ENCODE measurements around the gene PCBP3. TPM values are rescaled to one million over a fixed set of nuclear protein-coding genes. Genes with fewer than 3 reads are reported as not detected.

PCBP3 gene
- total RNA-seq, 4 donors from 2014 or later = 0.47 to 5.3 (median 1.0) TPM; not detected in 1

GRCh38 chr21:45756029-45756428 lies 112.5 kb downstream of the PCBP3 start:
- Histone ChIP-seq H3K27me3 (no peaks in the 10 kb centered on the region), H3K27ac (no peak overlapping the region), H3K9me3 (no peaks in the 10 kb centered on the region), H3K4me3 (no peak overlapping the region), H3K4me1 (no peaks in the 10 kb centered on the region), H3K36me3 (no peaks in the 10 kb centered on the region)
- DNase-seq = no peak
- no peak for TF ChIP-seq POLR2A (IDR thresholded peaks at IDR 0.05)
- TF ChIP-seq CTCF (IDR thresholded peaks at IDR 0.05) = no peak
- intact Hi-C loops (cut with DNase I) = no loop called here
- WGBS, 2 donors = 78 to 88% methylated on average over 1 of the region's 1 CpG

GRCh38 chr21:45756669-45757068 lies 113.1 kb downstream of the PCBP3 start:
- no peak overlapping the region for H3K4me3 ChIP-seq
- H3K4me1 ChIP-seq = no peaks in the 10 kb centered on the region
- no peaks in the 10 kb centered on the region for H3K36me3 ChIP-seq
- H3K27ac ChIP-seq = no peak overlapping the region
- no peak for DNase-seq
- WGBS, 2 donors = 90 to 91% methylated on average over 2 of the region's 2 CpGs
- H3K9me3 ChIP-seq = no peaks in the 10 kb centered on the region
- H3K27me3 ChIP-seq = no peaks in the 10 kb centered on the region
- TF ChIP-seq POLR2A (IDR thresholded peaks at IDR 0.05) = no peak
- TF ChIP-seq CTCF (IDR thresholded peaks at IDR 0.05) = no peak
- intact Hi-C loops (cut with DNase I) = no loop called here

GRCh38 chr21:45761704-45762103 lies 118.2 kb downstream of the PCBP3 start:
- intact Hi-C loops (cut with DNase I) = no loop called here
- Histone ChIP-seq H3K36me3 (no peaks in the 10 kb centered on the region), H3K27ac (no peak overlapping the region), H3K27me3 (peaks cover 0 to 5% (median 0%) of the 10 kb centered on the region in 4 donors), H3K4me3 (no peak overlapping the region), H3K4me1 (no peaks in the 10 kb centered on the region), H3K9me3 (no peaks in the 10 kb centered on the region)
- WGBS, 2 donors = 79 to 88% methylated on average over 8 of the region's 11 CpGs
- no peak for DNase-seq
- TF ChIP-seq POLR2A (IDR thresholded peaks at IDR 0.05) (no peak), CTCF (IDR thresholded peaks at IDR 0.05) (no peak)

GRCh38 chr21:45763074-45763473 lies 119.5 kb downstream of the PCBP3 start:
- Histone ChIP-seq H3K36me3 (no peaks in the 10 kb centered on the region), H3K27ac (no peak overlapping the region), H3K4me3 (no peak overlapping the region), H3K9me3 (no peaks in the 10 kb centered on the region), H3K27me3 (peaks cover 0 to 5% (median 0%) of the 10 kb centered on the region in 4 donors), H3K4me1 (no peaks in the 10 kb centered on the region)
- intact Hi-C loops (cut with DNase I) = no loop called here
- DNase-seq = no peak
- 72 to 84% methylated on average over 9 to 15 of the region's 19 CpGs for WGBS, 2 donors
- TF ChIP-seq POLR2A (IDR thresholded peaks at IDR 0.05) (no peak), CTCF (IDR thresholded peaks at IDR 0.05) (no peak)

- intact Hi-C loops (cut with DNase I) = no loop called here
These were observed 120.0 kb downstream of the PCBP3 start for GRCh38 chr21:45763506-45763905.

More at GRCh38 chr21:45763506-45763905, 120.0 kb downstream of the PCBP3 start:
- no peak for DNase-seq
- no peak overlapping the region for H3K27ac ChIP-seq
- H3K27me3 ChIP-seq = peaks cover 0 to 5% (median 0%) of the 10 kb centered on the region in 4 donors
- H3K4me3 ChIP-seq = no peak overlapping the region
- H3K9me3 ChIP-seq = no peaks in the 10 kb centered on the region
- no peak for TF ChIP-seq CTCF (IDR thresholded peaks at IDR 0.05)
- TF ChIP-seq POLR2A (IDR thresholded peaks at IDR 0.05) = no peak
- H3K36me3 ChIP-seq = no peaks in the 10 kb centered on the region
- no peaks in the 10 kb centered on the region for H3K4me1 ChIP-seq
- 78 to 81% methylated on average over 2 to 20 of the region's 20 CpGs for WGBS, 2 donors
